Natural killer cell (primary cell): Measurements from ENCODE around the gene ANK3. TPM values are rescaled to one million over a fixed set of nuclear protein-coding genes. Genes with fewer than 3 reads are reported as not detected.

Source experiments
- ATAC-seq, 3 donors: fragments of 150-1000 bp in 2 of 3; fragments of 200-7000 bp in 1 of 3; cut with Tn5 transposase; 1 replicate in 1 of 3; 2 replicates in 2 of 3; pipeline ENCODE4 v1.10.0; 2021; ENCODE audit warnings: mild to moderate bottlenecking in 2 of 3, moderate library complexity in 2 of 3
- DNase-seq, 2 donors: peaks; one replicate each; pipeline versions ENCODE4 v3.0.0 to v3.0.0-alpha.2; 2013 to 2021; ENCODE audit warnings: mixed read lengths in 1 of 2
- H3K27ac ChIP-seq: one replicate; pipeline ENCODE4 v1.5.1; 2013; ENCODE audit warnings: mild to moderate bottlenecking, low read length
- H3K27me3 ChIP-seq: one replicate; pipeline ENCODE4 v1.6.1; 2013; ENCODE audit warnings: low read length; ENCODE audit not compliant: control insufficient read depth, insufficient read depth
- H3K36me3 ChIP-seq: one replicate; pipeline ENCODE4 v1.6.1; 2013; ENCODE audit warnings: low read length; ENCODE audit not compliant: control insufficient read depth, insufficient read depth
- H3K4me1 ChIP-seq: one replicate; pipeline ENCODE4 v1.6.1; 2013; ENCODE audit warnings: low read length; ENCODE audit not compliant: control insufficient read depth, insufficient read depth
- H3K4me3 ChIP-seq: one replicate; pipeline ENCODE4 v1.5.1; 2013; ENCODE audit warnings: low read length
- H3K9me3 ChIP-seq: one replicate; pipeline ENCODE4 v1.6.1; 2013; ENCODE audit warnings: low read length; ENCODE audit not compliant: control insufficient read depth, insufficient read depth
- H3K27ac Mint-ChIP-seq, 2 donors: one replicate each; pipeline ENCODE4 v1.8.0; 2022; ENCODE audit warnings: mild to moderate bottlenecking in 2 of 2, mixed read lengths in 2 of 2, moderate library complexity in 1 of 2
- H3K27me3 Mint-ChIP-seq, 2 donors: one replicate each; pipeline ENCODE4 v1.8.0; 2022; ENCODE audit warnings: low read depth in 2 of 2, mixed read lengths in 2 of 2
- H3K36me3 Mint-ChIP-seq: one replicate; pipeline ENCODE4 v1.8.0; 2022; ENCODE audit warnings: mixed read lengths
- H3K4me1 Mint-ChIP-seq, 2 donors: one replicate each; pipeline ENCODE4 v1.8.0; 2022; ENCODE audit warnings: mixed read lengths in 2 of 2
- H3K4me3 Mint-ChIP-seq: one replicate; pipeline ENCODE4 v1.8.0; 2022; ENCODE audit warnings: mild to moderate bottlenecking, moderate library complexity, mixed read lengths
- H3K9me3 Mint-ChIP-seq, 2 donors: one replicate each; pipeline ENCODE4 v1.8.0; 2022; ENCODE audit warnings: mixed read lengths in 2 of 2
- WGBS: methylation state at CpG from one replicate; pipeline ENCODE4 v1.1.7; 2013; ENCODE audit warnings: missing lambda C conversion rate; ENCODE audit not compliant: insufficient coverage; 5-methylcytosine and 5-hydroxymethylcytosine counted together
- intact Hi-C: fragments of 100-400 bp; cut with micrococcal nuclease; formaldehyde crosslinking; loops from one replicate; pipeline ENCODE4 v1.14.2; 2022
- total RNA-seq, 4 donors: library from RNA; stranded (reverse); fragments of 120-200 nt in 1 of 4; gene quantifications; one replicate each; pipeline versions ENCODE4 v1.2.3 to v1.2.4, GENCODE V29; 2013 to 2022
- TF ChIP-seq, protein P1 (sequence below): fragments of 200-600 bp; IDR thresholded peaks from one replicate; pipeline ENCODE4 v1.8.0; 2022; ENCODE audit warnings: antibody characterized with exemption

The ANK3 gene
- total RNA-seq, 3 donors from 2014 or later (not counting 1 experiment from before 2014, with no cell fraction given): 4.4 to 12.9 (median 11.4) TPM

DNA sequence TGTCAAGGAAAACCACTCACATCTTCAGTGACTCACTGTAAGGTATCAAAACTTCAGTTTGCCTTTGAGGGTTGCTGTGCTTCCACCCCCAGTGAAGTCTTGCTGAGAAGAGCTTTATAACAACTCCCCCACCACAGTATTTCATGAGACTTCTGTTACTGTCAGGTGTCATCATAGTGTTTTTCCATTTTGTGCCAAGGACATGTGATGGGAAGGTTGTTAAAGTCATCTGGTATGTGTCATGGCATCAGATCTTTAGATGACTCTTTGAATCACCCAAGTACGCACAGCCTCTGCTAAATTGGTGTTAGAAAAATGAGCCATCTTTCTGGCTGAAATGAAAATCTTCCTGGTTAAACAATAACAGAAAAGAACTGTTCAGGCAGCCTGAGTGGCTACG, 368.3 kb downstream of the ANK3 start:
- no peaks in the 10 kb centered on the region for H3K27me3 Mint-ChIP-seq
- intact Hi-C loops: no loop called here
- Histone ChIP-seq H3K4me1 (no peaks in the 10 kb centered on the region), H3K27ac (no peak overlapping the region), H3K36me3 (no peaks in the 10 kb centered on the region), H3K9me3 (no peaks in the 10 kb centered on the region), H3K4me3 (no peak overlapping the region), H3K27me3 (no peaks in the 10 kb centered on the region)
- no peaks in the 10 kb centered on the region for H3K4me1 Mint-ChIP-seq
- H3K4me3 Mint-ChIP-seq: no peak overlapping the region
- 86% methylated on average over 2 of the region's 2 CpGs for WGBS
- no peaks in the 10 kb centered on the region for H3K9me3 Mint-ChIP-seq
- TF ChIP-seq, protein P1, sequence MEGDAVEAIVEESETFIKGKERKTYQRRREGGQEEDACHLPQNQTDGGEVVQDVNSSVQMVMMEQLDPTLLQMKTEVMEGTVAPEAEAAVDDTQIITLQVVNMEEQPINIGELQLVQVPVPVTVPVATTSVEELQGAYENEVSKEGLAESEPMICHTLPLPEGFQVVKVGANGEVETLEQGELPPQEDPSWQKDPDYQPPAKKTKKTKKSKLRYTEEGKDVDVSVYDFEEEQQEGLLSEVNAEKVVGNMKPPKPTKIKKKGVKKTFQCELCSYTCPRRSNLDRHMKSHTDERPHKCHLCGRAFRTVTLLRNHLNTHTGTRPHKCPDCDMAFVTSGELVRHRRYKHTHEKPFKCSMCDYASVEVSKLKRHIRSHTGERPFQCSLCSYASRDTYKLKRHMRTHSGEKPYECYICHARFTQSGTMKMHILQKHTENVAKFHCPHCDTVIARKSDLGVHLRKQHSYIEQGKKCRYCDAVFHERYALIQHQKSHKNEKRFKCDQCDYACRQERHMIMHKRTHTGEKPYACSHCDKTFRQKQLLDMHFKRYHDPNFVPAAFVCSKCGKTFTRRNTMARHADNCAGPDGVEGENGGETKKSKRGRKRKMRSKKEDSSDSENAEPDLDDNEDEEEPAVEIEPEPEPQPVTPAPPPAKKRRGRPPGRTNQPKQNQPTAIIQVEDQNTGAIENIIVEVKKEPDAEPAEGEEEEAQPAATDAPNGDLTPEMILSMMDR: no peak
- H3K36me3 Mint-ChIP-seq: no peaks in the 10 kb centered on the region
- no peak overlapping the region for H3K27ac Mint-ChIP-seq
- DNase-seq (no peak), ATAC-seq (no peak)

DNA sequence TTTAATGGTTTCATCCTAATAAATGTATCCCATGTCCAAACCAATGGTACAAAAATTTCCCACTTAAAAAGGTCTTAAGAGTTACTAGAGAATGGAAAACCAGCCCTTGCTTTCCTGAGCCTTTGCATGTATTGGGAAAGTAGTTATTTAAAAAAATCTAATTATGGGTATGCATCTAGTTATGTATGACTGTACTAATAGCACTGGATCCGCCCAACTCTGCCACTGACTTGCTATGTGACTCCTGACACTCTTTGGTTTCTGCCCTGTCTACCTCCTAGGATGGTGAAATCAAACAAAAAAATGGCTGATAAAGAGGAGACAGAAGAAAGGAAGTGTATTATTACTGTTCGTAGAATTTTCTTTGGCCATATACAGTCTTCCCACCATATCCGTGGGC, 372.9 kb downstream of the ANK3 start:
- intact Hi-C loops: no loop called here
- no peaks in the 10 kb centered on the region for H3K27me3 ChIP-seq
- no peak overlapping the region for H3K27ac ChIP-seq
- H3K4me3 ChIP-seq: no peak overlapping the region
- H3K27me3 Mint-ChIP-seq: peaks cover 2 to 6% of the 10 kb centered on the region in 2 donors
- H3K36me3 ChIP-seq: no peaks in the 10 kb centered on the region
- no peak for DNase-seq
- H3K4me1 Mint-ChIP-seq: no peaks in the 10 kb centered on the region
- no peak overlapping the region for H3K27ac Mint-ChIP-seq
- no peaks in the 10 kb centered on the region for H3K9me3 ChIP-seq
- WGBS: 87% methylated on average over 1 of the region's 3 CpGs
- no peak for ATAC-seq
- TF ChIP-seq, protein P1: no peak
- H3K36me3 Mint-ChIP-seq: no peaks in the 10 kb centered on the region
- H3K4me3 Mint-ChIP-seq: no peak overlapping the region
- no peaks in the 10 kb centered on the region for H3K4me1 ChIP-seq
- no peaks in the 10 kb centered on the region for H3K9me3 Mint-ChIP-seq

DNA sequence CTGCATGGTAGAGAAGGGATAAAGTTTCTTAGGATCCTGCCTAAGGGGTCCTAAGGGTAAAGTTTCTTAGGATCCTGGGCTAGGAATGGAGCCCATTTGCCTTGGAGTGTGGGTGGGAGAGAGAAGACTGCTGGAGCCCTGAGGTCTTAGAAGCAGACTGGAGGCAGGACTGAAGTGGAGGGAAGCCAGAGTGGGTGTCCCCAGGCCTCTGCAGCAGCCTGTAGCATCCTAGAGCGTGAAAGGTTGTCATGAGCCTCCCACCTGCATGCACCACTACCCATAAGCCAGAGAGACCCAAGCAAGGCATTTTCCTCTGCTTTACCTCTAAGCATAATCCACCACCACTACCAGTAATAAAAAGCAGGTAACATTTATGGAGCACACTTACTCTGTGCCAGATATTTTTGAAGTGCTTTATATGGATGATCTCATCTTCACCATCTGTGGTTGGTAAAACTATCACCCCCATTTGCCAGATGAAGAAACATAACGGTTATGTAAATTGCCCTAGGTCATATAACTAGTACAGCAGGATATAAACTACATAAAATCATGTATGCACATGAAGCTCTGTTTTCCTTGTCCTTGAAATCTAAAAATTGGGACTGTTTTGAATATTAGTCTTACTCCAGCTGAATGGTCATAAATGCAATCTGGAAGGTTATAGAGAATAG, 379.8 kb downstream of the ANK3 start:
- Mint-ChIP-seq H3K27me3 (peaks cover 3 to 6% of the 10 kb centered on the region in 2 donors), H3K4me3 (no peak overlapping the region), H3K9me3 (no peaks in the 10 kb centered on the region), H3K4me1 (no peaks in the 10 kb centered on the region), H3K36me3 (no peaks in the 10 kb centered on the region), H3K27ac (no peak overlapping the region)
- Histone ChIP-seq H3K9me3 (no peaks in the 10 kb centered on the region), H3K27ac (no peak overlapping the region), H3K27me3 (no peaks in the 10 kb centered on the region), H3K4me1 (no peaks in the 10 kb centered on the region), H3K36me3 (no peaks in the 10 kb centered on the region), H3K4me3 (no peak overlapping the region)
- intact Hi-C loops: no loop called here
- DNase-seq (no peak), ATAC-seq (no peak)
- 76% methylated on average over 1 of the region's 2 CpGs for WGBS
- TF ChIP-seq, protein P1: no peak

DNA sequence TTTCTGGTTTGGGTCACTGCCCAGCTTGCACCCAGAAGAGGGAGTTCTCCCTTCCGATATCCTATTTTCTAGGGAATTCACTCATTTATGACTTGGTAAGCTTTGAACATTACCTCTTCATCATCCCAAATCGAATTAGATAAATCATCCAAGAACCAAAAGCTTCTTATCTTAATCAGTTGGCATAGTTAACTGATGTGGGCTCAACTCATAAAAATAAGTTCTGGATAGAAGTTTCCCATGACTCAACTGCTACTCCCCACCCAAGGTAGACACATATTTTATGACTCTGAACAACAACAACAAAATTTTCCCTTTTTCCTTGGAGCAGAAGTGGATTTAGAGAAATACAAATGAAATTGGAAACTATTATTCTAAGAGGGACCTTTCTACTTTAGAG, 380.4 kb downstream of the ANK3 start:
- 100% methylated on average over 1 of the region's 2 CpGs for WGBS
- H3K27me3 ChIP-seq: no peaks in the 10 kb centered on the region
- DNase-seq (no peak), ATAC-seq (no peak)
- H3K27me3 Mint-ChIP-seq: peaks cover 3 to 6% of the 10 kb centered on the region in 2 donors
- H3K4me1 ChIP-seq: no peaks in the 10 kb centered on the region
- no peaks in the 10 kb centered on the region for H3K36me3 Mint-ChIP-seq
- no peak overlapping the region for H3K4me3 ChIP-seq
- no peaks in the 10 kb centered on the region for H3K4me1 Mint-ChIP-seq
- H3K27ac ChIP-seq: no peak overlapping the region
- H3K4me3 Mint-ChIP-seq: no peak overlapping the region
- intact Hi-C loops: no loop called here
- H3K27ac Mint-ChIP-seq: no peak overlapping the region
- no peaks in the 10 kb centered on the region for H3K9me3 Mint-ChIP-seq
- H3K9me3 ChIP-seq: no peaks in the 10 kb centered on the region
- TF ChIP-seq, protein P1: no peak
- no peaks in the 10 kb centered on the region for H3K36me3 ChIP-seq
